ENCODE results near the gene CPLX4. TPM values are rescaled to one million over a fixed set of nuclear protein-coding genes. Genes with fewer than 3 reads are reported as not detected.

Gene CPLX4
- total and polyA plus RNA-seq, 2 of the 8 experiments (the other 6 are each of a cell fraction or from before 2014, with no cell fraction given), result not detected

DNA sequence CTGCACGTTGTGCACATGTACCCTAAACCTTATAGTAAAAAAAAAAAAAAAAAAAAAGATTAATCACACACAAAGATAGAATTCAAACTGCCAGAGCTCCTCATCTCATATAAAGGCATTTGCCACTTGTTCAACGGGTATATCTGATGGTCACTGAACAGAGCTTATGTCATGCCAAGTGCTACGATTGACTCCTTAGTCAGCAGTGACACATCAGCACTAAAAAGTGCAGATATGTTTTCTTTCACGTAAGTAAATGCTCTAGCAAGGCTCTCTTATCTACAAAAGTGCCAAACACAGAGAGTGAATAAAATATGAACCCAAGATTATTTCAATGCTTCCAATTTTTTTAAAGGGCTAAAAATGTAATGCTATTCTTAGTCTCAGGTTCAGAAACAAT lies 39.5 kb upstream of the CPLX4 start:
- Histone ChIP-seq H3K79me2 (ENCODE audit: control insufficient read depth in 1 of 2, insufficient read depth in 2 of 2, low read length in 2 of 2) (peaks cover 0 to 29% of the 10 kb centered on the region in 2 experiments; a peak in 3 of 4 replicates), H2BK20ac (ENCODE audit: low read length) (no peak overlapping the region), H3K56ac (replicated peaks; ENCODE audit: insufficient read length, low read depth, low read length) (no peak overlapping the region), H3K36me3 (ENCODE audit: control insufficient read depth in 2 of 4, insufficient read depth in 4 of 4, low read length in 3 of 4) (peaks cover 15 to 29% (median 19%) of the 10 kb centered on the region in 4 experiments), H4K20me1 (replicated peaks in 1 of 2; ENCODE audit: control insufficient read depth in 1 of 2, insufficient read depth in 2 of 2, low read length in 2 of 2) (peaks cover 0 to 6% of the 10 kb centered on the region in 2 experiments), H3K23me2 (ENCODE audit: low read depth, low read length) (no peaks in the 10 kb centered on the region), H2BK120ac (replicated peaks; ENCODE audit: low read depth, low read length) (no peak overlapping the region), H3K27me3 (replicated peaks in 1 of 4; ENCODE audit: control insufficient read depth in 3 of 4, extremely low read depth in 1 of 4, insufficient read depth in 3 of 4, low read length in 3 of 4) (peaks cover 0 to 9% (median 5%) of the 10 kb centered on the region in 4 experiments; a peak in 4 of 7 replicates), H2BK15ac (ENCODE audit: low read length) (no peak overlapping the region), H3K4me1 (replicated peaks in 1 of 4; ENCODE audit: control insufficient read depth in 3 of 4, insufficient read depth in 4 of 4, low read length in 3 of 4) (no peaks in the 10 kb centered on the region; a peak in 2 of 7 replicates), H2AK5ac (ENCODE audit: low read depth, low read length) (no peak overlapping the region), H3K4me2 (ENCODE audit: insufficient read depth in 1 of 2, low read depth in 2 of 2, low read length in 2 of 2) (peak overlapping the region; percentile 59 to 69), H3K14ac (ENCODE audit: insufficient read length) (no peak overlapping the region), H3K4me3 (ENCODE audit: extremely low read depth in 1 of 4, insufficient read depth in 2 of 4, low read depth in 3 of 4, low read length in 4 of 4) (peak overlapping the region; percentile 84 to 93 (median 88)), H3K18ac (ENCODE audit: extremely low read depth, low read length) (no peak overlapping the region), H4K91ac (replicated peaks; ENCODE audit: insufficient read length, low read length) (no peak overlapping the region), H4K8ac (ENCODE audit: extremely low read depth, insufficient read depth, low read length) (no peak overlapping the region), H3K9me3 (ENCODE audit: insufficient read depth in 2 of 2, low read depth in 1 of 2, low read length in 1 of 2) (no peaks in the 10 kb centered on the region), H3K27ac (ENCODE audit: low read depth, low read length) (no peak overlapping the region), H2BK12ac (ENCODE audit: low read depth, low read length) (no peak overlapping the region), H2BK5ac (ENCODE audit: low read depth, low read length) (no peak overlapping the region), H3K9ac (replicated peaks in 1 of 4; ENCODE audit: extremely low read depth in 1 of 4, low read depth in 3 of 4, low read length in 3 of 4) (no peak overlapping the region; a peak in 1 of 7 replicates), H3K4ac (replicated peaks; ENCODE audit: insufficient read length, low read depth, low read length) (no peak overlapping the region), H3K79me1 (ENCODE audit: low read depth, low read length) (no peaks in the 10 kb centered on the region), H3K23ac (ENCODE audit: insufficient read length) (no peak overlapping the region), H4K5ac (ENCODE audit: insufficient read length, low read depth, low read length) (no peak overlapping the region), H2AFZ (ENCODE audit: low read length) (no peak overlapping the region)
- no peak for TF ChIP-seq KDM5A (IDR thresholded peaks at IDR 0.05; ENCODE audit: low read length)
- TF ChIP-seq TAF1 (IDR thresholded peaks at IDR 0.05; ENCODE audit: low read depth, low read length), result no peak
- TF ChIP-seq TAF7 (optimal IDR thresholded peaks at IDR 0.05; ENCODE audit: borderline replicate concordance, low read depth, low read length), result no peak
- TF ChIP-seq JUND (IDR thresholded peaks at IDR 0.05; ENCODE audit: low read length), result no peak
- TF ChIP-seq CTBP2 (IDR thresholded peaks at IDR 0.05; ENCODE audit: borderline replicate concordance, insufficient read depth, insufficient read length, low read length), result no peak
- TF ChIP-seq CHD2 (IDR thresholded peaks at IDR 0.05; ENCODE audit: low read length), result no peak
- no peak for TF ChIP-seq CBX5 (IDR thresholded peaks at IDR 0.05; ENCODE audit: low read depth, low read length)
- TF ChIP-seq SP1 (IDR thresholded peaks at IDR 0.05; ENCODE audit: low read depth, low read length), result no peak
- TF ChIP-seq PHF8 (conservative IDR thresholded peaks at IDR 0.05; ENCODE audit: low read depth, low read length), result no peak
- no peak for TF ChIP-seq HDAC6 (IDR thresholded peaks at IDR 0.05; ENCODE audit: low read depth, low read length)
- TF ChIP-seq EZH2 (IDR thresholded peaks at IDR 0.05; ENCODE audit: low read depth, low read length, severe bottlenecking), result no peak
- TF ChIP-seq MAFK (IDR thresholded peaks at IDR 0.05; ENCODE audit: low read depth, low read length), result no peak
- no peak for TF ChIP-seq HDAC2 (IDR thresholded peaks at IDR 0.05; ENCODE audit: borderline replicate concordance in 1 of 2, low read depth in 2 of 2, low read length in 2 of 2)
- 66% methylated on average over 4 of the region's 4 CpGs; no CpG with 5 or more reads in 1 of the 2 experiments for WGBS, 2 experiments (ENCODE audit: extremely low coverage in 1 of 2, insufficient coverage in 1 of 2, insufficient read length in 1 of 2, insufficient replicate concordance in 2 of 2, low coverage in 1 of 2, low lambda C conversion rate in 2 of 2, missing lambda C conversion rate in 1 of 2)
- ChIA-PET CTCF (ENCODE audit: partially characterized antibody) (interaction anchor here (0.6 to 1.4 kb wide), 2 partner anchors 49 to 275 kb away, joined by 3 to 4 read pairs; no protein-coding TSS in a partner anchor), POLR2A (ENCODE audit: partially characterized antibody) (no interaction called here)
- FAIRE-seq (no peak), DNase-seq (ENCODE audit: low read depth in 1 of 2, low spot score in 2 of 2) (no peak)

Data from H1 (cell line).